GM23338 (cell line): ENCODE results near the gene CYRIA. TPM values are rescaled to one million over a fixed set of nuclear protein-coding genes. Genes with fewer than 3 reads are reported as not detected.
A peak's percentile ranks its signal among the peaks of the same experiment; 100 is the strongest.

ENCODE experiments used
- ATAC-seq: fragments of 200-7000 bp; cut with Tn5 transposase; 3 replicates; pipeline ENCODE4 v1.9.1; 2020
- DNase-seq: peaks from one replicate; pipeline ENCODE4 v3.0.0-alpha.2; 2015; ENCODE audit warnings: low spot score
- H2AFZ ChIP-seq: fragments of 200-600 bp; sonication (generic); 2 replicates; pipeline ENCODE4 v1.8.0; 2016; ENCODE audit warnings: antibody characterized with exemption, mild to moderate bottlenecking, moderate library complexity
- H3F3A ChIP-seq: fragments of 200-600 bp; sonication (generic); replicated peaks from 2 replicates; pipeline ENCODE4 v1.8.0; 2017; ENCODE audit warnings: antibody characterized with exemption, mixed run types, low read depth
- H3K27ac ChIP-seq: fragments of 200-600 bp; sonication (generic); 2 replicates; pipeline ENCODE4 v1.6.1; 2016; ENCODE audit warnings: low read depth
- H3K27me3 ChIP-seq: fragments of 200-600 bp; sonication (generic); 2 replicates; pipeline ENCODE4 v1.8.0; 2016; ENCODE audit warnings: mild to moderate bottlenecking, mixed run types, moderate library complexity; ENCODE audit not compliant: insufficient read depth
- H3K36me3 ChIP-seq: fragments of 200-600 bp; sonication (generic); 2 replicates; pipeline ENCODE4 v1.8.0; 2016; ENCODE audit warnings: mild to moderate bottlenecking; ENCODE audit not compliant: insufficient read depth
- H3K4me1 ChIP-seq: fragments of 200-600 bp; sonication (generic); 2 replicates; pipeline ENCODE4 v1.8.0; 2016; ENCODE audit warnings: mild to moderate bottlenecking, moderate library complexity; ENCODE audit not compliant: insufficient read depth
- H3K4me2 ChIP-seq: fragments of 200-600 bp; sonication (generic); 2 replicates; pipeline ENCODE4 v1.7.1; 2017; ENCODE audit warnings: mixed run types
- H3K4me3 ChIP-seq: fragments of 200-600 bp; sonication (generic); 2 replicates; pipeline ENCODE4 v1.6.1; 2016; ENCODE audit warnings: mixed run types
- H3K79me2 ChIP-seq: fragments of 200-600 bp; sonication (generic); replicated peaks from 2 replicates; pipeline ENCODE4 v1.8.0; 2017; ENCODE audit warnings: mild to moderate bottlenecking; ENCODE audit not compliant: insufficient read depth
- H3K9me2 ChIP-seq: fragments of 200-600 bp; sonication (generic); 2 replicates; pipeline ENCODE4 v1.8.0; 2017; ENCODE audit not compliant: insufficient read depth
- H4K20me1 ChIP-seq: fragments of 200-600 bp; sonication (generic); replicated peaks from 2 replicates; pipeline ENCODE4 v1.8.0; 2017; ENCODE audit warnings: mild to moderate bottlenecking; ENCODE audit not compliant: insufficient read depth
- H3K27ac Mint-ChIP-seq: 2 replicates; pipeline ENCODE4 v1.8.0; 2020; ENCODE audit warnings: inconsistent platforms, mild to moderate bottlenecking, moderate library complexity, mixed read lengths
- H3K27me3 Mint-ChIP-seq: 3 replicates; pipeline ENCODE4 v1.8.0; 2022; ENCODE audit warnings: low read depth, mild to moderate bottlenecking, moderate library complexity, mixed read lengths, inconsistent platforms; ENCODE audit not compliant: insufficient read depth, poor library complexity
- H3K36me3 Mint-ChIP-seq: 3 replicates; pipeline ENCODE4 v1.8.0; 2021; ENCODE audit warnings: low read depth, mild to moderate bottlenecking, inconsistent platforms, moderate library complexity, mixed read lengths
- H3K4me1 Mint-ChIP-seq: 3 replicates; pipeline ENCODE4 v1.8.0; 2020; ENCODE audit warnings: mild to moderate bottlenecking, inconsistent platforms, mixed read lengths
- H3K4me3 Mint-ChIP-seq: 3 replicates; pipeline ENCODE4 v1.8.0; 2021; ENCODE audit warnings: moderate library complexity, mild to moderate bottlenecking, inconsistent platforms, mixed read lengths
- H3K9me3 Mint-ChIP-seq: 3 replicates; pipeline ENCODE4 v1.8.0; 2020; ENCODE audit warnings: moderate library complexity, mild to moderate bottlenecking, inconsistent platforms, mixed read lengths
- CREB1 ChIP-seq: fragments of 250-450 bp; sonication (Bioruptor Pico); IDR thresholded peaks from 2 replicates; pipeline ENCODE4 v1.5.0; 2020; ENCODE audit warnings: low read depth, mild to moderate bottlenecking, moderate library complexity
- EZH2 ChIP-seq: fragments of 200-600 bp; sonication (generic); IDR thresholded peaks from one replicate; pipeline ENCODE4 v1.8.0; 2017; ENCODE audit warnings: antibody characterized with exemption, mild to moderate bottlenecking, low read depth; ENCODE audit not compliant: unreplicated experiment
- EZH2phosphoT487 ChIP-seq: fragments of 200-600 bp; sonication (generic); IDR thresholded peaks from one replicate; pipeline ENCODE4 v1.8.1; 2018; ENCODE audit warnings: antibody characterized with exemption; ENCODE audit not compliant: unreplicated experiment
- JUNB ChIP-seq: IDR thresholded peaks from one replicate; pipeline ENCODE4 v1.6.1; 2016; ENCODE audit warnings: antibody characterized with exemption; ENCODE audit not compliant: unreplicated experiment
- NANOG ChIP-seq: IDR thresholded peaks from 2 replicates; pipeline ENCODE4 v1.6.1; 2016; ENCODE audit warnings: antibody characterized with exemption, borderline replicate concordance
- POLR2AphosphoS5 ChIP-seq: IDR thresholded peaks from 2 replicates; pipeline ENCODE4 v1.6.1; 2016; ENCODE audit warnings: antibody characterized with exemption, low read depth
- STAT1 ChIP-seq: IDR thresholded peaks from one replicate; pipeline ENCODE4 v1.6.1; 2016; ENCODE audit warnings: antibody characterized with exemption; ENCODE audit not compliant: unreplicated experiment
- ZNF331 ChIP-seq: fragments of 250-450 bp; sonication (Bioruptor Pico); IDR thresholded peaks from 2 replicates; pipeline ENCODE4 v1.5.0; 2020; ENCODE audit warnings: low read depth, mild to moderate bottlenecking, moderate library complexity
- polyA plus RNA-seq: library from polyadenylated mRNA; unstranded; fragments of >200 nt; fragmentation: Nextera tagmentation; extraction: Ambion mirVana; gene quantifications from 2 replicates; pipeline ENCODE4 v1.2.1, GENCODE V29; 2016
- total RNA-seq: library from RNA; depleted of rRNA; stranded (reverse); fragments of >200 nt; shearing (Covaris generic); gene quantifications from 2 replicates; pipeline ENCODE4 v1.2.3, GENCODE V29; 2014
- TF ChIP-seq, protein P1 (sequence below): IDR thresholded peaks from one replicate; pipeline ENCODE4 v1.6.1; 2018; ENCODE audit warnings: antibody characterized with exemption; ENCODE audit not compliant: unreplicated experiment
- TF ChIP-seq, protein P2 (sequence below), 2 experiments: fragments of 200-600 bp in 1 of 2; sonication (generic) in 1 of 2; conservative IDR thresholded peaks; 2 replicates each; pipeline versions ENCODE4 v1.5.1 to v1.6.1; 2016 to 2017; ENCODE audit warnings: antibody characterized with exemption in 2 of 2, low read depth in 2 of 2, mild to moderate bottlenecking in 2 of 2, moderate library complexity in 1 of 2
- TF ChIP-seq, protein P3 (sequence below): IDR thresholded peaks from 2 replicates; pipeline ENCODE4 v1.6.1; 2016; ENCODE audit warnings: antibody characterized with exemption

Gene CYRIA
- total and polyA plus RNA-seq, 2 experiments from 2014 or later: 3.0 to 5.3 TPM

DNA sequence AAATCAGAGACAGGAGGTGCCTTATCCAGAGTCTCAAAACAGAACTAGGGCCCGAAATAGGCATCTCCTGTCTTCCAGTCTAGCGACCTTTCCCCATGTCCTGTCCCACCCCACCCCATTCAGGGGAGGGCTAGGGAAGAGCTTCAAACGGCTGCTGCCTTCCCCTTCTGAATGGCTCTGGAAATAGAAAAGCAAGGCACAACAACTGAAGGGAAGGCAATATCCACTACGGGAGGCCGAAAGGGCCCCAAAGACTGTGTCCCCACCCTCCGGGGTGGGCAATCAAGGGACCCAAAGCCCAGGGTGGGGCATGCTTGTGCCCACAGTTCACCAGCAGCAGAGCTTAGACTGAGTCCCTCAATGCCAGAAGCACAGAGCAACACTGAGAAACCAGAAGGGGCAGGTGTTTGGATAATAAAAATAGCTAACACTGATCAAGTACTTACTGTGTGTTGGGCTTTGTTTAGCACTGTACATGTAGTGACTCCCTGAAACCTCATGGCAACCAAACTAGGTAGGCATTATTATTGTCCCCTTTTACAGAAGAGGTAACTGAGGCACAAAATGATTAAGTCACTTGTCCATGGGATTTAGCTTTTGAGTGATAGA, 38.5 kb downstream of the CYRIA start (continued):
- TF ChIP-seq, protein P1, sequence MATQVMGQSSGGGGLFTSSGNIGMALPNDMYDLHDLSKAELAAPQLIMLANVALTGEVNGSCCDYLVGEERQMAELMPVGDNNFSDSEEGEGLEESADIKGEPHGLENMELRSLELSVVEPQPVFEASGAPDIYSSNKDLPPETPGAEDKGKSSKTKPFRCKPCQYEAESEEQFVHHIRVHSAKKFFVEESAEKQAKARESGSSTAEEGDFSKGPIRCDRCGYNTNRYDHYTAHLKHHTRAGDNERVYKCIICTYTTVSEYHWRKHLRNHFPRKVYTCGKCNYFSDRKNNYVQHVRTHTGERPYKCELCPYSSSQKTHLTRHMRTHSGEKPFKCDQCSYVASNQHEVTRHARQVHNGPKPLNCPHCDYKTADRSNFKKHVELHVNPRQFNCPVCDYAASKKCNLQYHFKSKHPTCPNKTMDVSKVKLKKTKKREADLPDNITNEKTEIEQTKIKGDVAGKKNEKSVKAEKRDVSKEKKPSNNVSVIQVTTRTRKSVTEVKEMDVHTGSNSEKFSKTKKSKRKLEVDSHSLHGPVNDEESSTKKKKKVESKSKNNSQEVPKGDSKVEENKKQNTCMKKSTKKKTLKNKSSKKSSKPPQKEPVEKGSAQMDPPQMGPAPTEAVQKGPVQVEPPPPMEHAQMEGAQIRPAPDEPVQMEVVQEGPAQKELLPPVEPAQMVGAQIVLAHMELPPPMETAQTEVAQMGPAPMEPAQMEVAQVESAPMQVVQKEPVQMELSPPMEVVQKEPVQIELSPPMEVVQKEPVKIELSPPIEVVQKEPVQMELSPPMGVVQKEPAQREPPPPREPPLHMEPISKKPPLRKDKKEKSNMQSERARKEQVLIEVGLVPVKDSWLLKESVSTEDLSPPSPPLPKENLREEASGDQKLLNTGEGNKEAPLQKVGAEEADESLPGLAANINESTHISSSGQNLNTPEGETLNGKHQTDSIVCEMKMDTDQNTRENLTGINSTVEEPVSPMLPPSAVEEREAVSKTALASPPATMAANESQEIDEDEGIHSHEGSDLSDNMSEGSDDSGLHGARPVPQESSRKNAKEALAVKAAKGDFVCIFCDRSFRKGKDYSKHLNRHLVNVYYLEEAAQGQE: no peak
- TF ChIP-seq STAT1 (no peak), ZNF331 (CRISPR knock-in tag) (no peak), CREB1 (no peak), EZH2 (no peak), NANOG (no peak), POLR2AphosphoS5 (no peak), JUNB (no peak), EZH2phosphoT487 (no peak)
- TF ChIP-seq, protein P2, sequence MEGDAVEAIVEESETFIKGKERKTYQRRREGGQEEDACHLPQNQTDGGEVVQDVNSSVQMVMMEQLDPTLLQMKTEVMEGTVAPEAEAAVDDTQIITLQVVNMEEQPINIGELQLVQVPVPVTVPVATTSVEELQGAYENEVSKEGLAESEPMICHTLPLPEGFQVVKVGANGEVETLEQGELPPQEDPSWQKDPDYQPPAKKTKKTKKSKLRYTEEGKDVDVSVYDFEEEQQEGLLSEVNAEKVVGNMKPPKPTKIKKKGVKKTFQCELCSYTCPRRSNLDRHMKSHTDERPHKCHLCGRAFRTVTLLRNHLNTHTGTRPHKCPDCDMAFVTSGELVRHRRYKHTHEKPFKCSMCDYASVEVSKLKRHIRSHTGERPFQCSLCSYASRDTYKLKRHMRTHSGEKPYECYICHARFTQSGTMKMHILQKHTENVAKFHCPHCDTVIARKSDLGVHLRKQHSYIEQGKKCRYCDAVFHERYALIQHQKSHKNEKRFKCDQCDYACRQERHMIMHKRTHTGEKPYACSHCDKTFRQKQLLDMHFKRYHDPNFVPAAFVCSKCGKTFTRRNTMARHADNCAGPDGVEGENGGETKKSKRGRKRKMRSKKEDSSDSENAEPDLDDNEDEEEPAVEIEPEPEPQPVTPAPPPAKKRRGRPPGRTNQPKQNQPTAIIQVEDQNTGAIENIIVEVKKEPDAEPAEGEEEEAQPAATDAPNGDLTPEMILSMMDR (conservative IDR thresholded peaks at IDR 0.05; ENCODE audit: low read depth in 2 of 2): no peak
- TF ChIP-seq, protein P3, sequence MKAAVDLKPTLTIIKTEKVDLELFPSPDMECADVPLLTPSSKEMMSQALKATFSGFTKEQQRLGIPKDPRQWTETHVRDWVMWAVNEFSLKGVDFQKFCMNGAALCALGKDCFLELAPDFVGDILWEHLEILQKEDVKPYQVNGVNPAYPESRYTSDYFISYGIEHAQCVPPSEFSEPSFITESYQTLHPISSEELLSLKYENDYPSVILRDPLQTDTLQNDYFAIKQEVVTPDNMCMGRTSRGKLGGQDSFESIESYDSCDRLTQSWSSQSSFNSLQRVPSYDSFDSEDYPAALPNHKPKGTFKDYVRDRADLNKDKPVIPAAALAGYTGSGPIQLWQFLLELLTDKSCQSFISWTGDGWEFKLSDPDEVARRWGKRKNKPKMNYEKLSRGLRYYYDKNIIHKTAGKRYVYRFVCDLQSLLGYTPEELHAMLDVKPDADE: no peak

DNA sequence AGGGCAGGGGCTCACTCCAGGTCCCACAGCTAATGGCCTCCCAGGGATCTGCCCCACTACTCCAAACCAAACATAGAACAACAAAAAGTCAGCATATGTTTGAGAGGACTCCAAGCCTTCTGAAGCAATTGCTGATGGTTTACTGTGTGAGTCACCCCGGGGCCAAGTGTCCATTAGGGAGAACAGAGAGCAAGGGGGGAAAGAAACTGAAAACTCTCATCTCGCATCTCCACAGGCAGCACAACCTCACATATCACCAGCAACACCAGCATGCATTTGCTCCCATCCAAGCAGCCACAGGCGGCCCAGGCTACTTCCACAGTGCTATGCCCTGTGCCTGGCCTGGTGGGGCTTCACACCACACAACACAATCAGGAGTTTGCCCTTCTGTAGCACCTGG, 39.1 kb downstream of the CYRIA start:
- Histone ChIP-seq H3K36me3 (no peaks in the 10 kb centered on the region), H2AFZ (no peak overlapping the region), H3K4me2 (no peak overlapping the region), H3F3A (no peaks in the 10 kb centered on the region), H3K4me1 (peaks cover 16% of the 10 kb centered on the region), H3K9me2 (no peaks in the 10 kb centered on the region; the same call in 1 of the 2 replicates), H3K27ac (no peak overlapping the region), H3K4me3 (no peak overlapping the region), H3K27me3 (no peaks in the 10 kb centered on the region), H4K20me1 (no peaks in the 10 kb centered on the region), H3K79me2 (no peaks in the 10 kb centered on the region)
- Mint-ChIP-seq H3K36me3 (no peaks in the 10 kb centered on the region), H3K4me1 (peaks cover 38% of the 10 kb centered on the region), H3K4me3 (no peak overlapping the region), H3K27ac (peak overlapping the region; percentile 10; the same call in 1 of the 2 replicates), H3K27me3 (no peaks in the 10 kb centered on the region), H3K9me3 (peaks cover 3% of the 10 kb centered on the region; the same call in 1 of the 3 replicates)
- ATAC-seq (no peak), DNase-seq (no peak)
- TF ChIP-seq EZH2: no peak
- TF ChIP-seq, protein P2 (conservative IDR thresholded peaks at IDR 0.05; ENCODE audit: low read depth in 2 of 2): no peak
- TF ChIP-seq NANOG: no peak
- TF ChIP-seq JUNB: no peak
- TF ChIP-seq CREB1: no peak
